ENCODE measurements around the gene TBCD.

- TF ChIP-seq MAX (IDR thresholded peaks at IDR 0.05) (no peak), CTCF (IDR thresholded peaks at IDR 0.05) (no peak), POLR2A (IDR thresholded peaks at IDR 0.05; ENCODE audit: low read length) (no peak), MYC (IDR thresholded peaks at IDR 0.05; ENCODE audit: borderline replicate concordance, low read length) (no peak), MAZ (IDR thresholded peaks at IDR 0.05; ENCODE audit: borderline replicate concordance, low read depth, low read length) (no peak)
These were observed 112.3 kb downstream of the TBCD start for GRCh38 chr17:82863941-82864712.
